Gastroesophageal sphincter (tissue), 4 donors: ENCODE measurements around the gene NOX3. TPM values are rescaled to one million over a fixed set of nuclear protein-coding genes. Genes with fewer than 3 reads are reported as not detected.

Experiments used
- ATAC-seq: fragments of 150-250 bp; one replicate; pipeline ENCODE4 v1.9.1; 2016; ENCODE audit warnings: mild to moderate bottlenecking, moderate library complexity
- H3K27ac ChIP-seq, 4 donors: fragments of 200-600 bp; sonication (generic) in 3 of 4; 1 replicate in 3 of 4; 2 replicates in 1 of 4; pipeline ENCODE4 v1.5.1; 2016 to 2019
- H3K27me3 ChIP-seq: fragments of 200-600 bp; sonication (generic); one replicate; pipeline ENCODE4 v1.5.1; 2019
- H3K36me3 ChIP-seq, 2 donors: fragments of 200-600 bp; sonication (generic); one replicate each; pipeline ENCODE4 v1.5.1; 2019; ENCODE audit warnings: control low read depth in 1 of 2
- H3K4me1 ChIP-seq, 3 donors: fragments of 200-600 bp; sonication (generic); 1 replicate in 2 of 3; 2 replicates in 1 of 3; pipeline ENCODE4 v1.5.1; 2016 to 2019; ENCODE audit warnings: control low read depth in 2 of 3
- H3K4me3 ChIP-seq, 2 donors: fragments of 200-600 bp; sonication (generic); one replicate each; pipeline ENCODE4 v1.5.1; 2019; ENCODE audit warnings: mild to moderate bottlenecking in 1 of 2, moderate library complexity in 1 of 2
- H3K9me3 ChIP-seq, 3 donors: fragments of 200-600 bp; sonication (generic); one replicate each; pipeline ENCODE4 v1.5.1; 2017 to 2019; ENCODE audit warnings: control low read depth in 2 of 3
- EP300 ChIP-seq: sonication (generic); formaldehyde crosslinking; IDR thresholded peaks from one replicate; pipeline ENCODE4 v1.6.1; 2017; ENCODE audit warnings: antibody characterized with exemption, mild to moderate bottlenecking
- POLR2A ChIP-seq, 2 donors: fragments of 450-650 bp; IDR thresholded peaks; one replicate each; pipeline ENCODE4 v1.6.1; 2017; ENCODE audit warnings: antibody characterized with exemption in 2 of 2, mild to moderate bottlenecking in 2 of 2, moderate library complexity in 1 of 2
- POLR2AphosphoS5 ChIP-seq: sonication (generic); formaldehyde crosslinking; IDR thresholded peaks from one replicate; pipeline ENCODE4 v1.6.1; 2017; ENCODE audit warnings: antibody characterized with exemption
- WGBS, 2 donors: methylation state at CpG; one replicate each; pipeline ENCODE4 v1.1.5; 2018; ENCODE audit warnings: low coverage in 1 of 2; 5-methylcytosine and 5-hydroxymethylcytosine counted together
- total RNA-seq, 4 donors: library from RNA; depleted of rRNA; stranded (reverse); fragments of >200 nt; gene quantifications; one replicate each; pipeline ENCODE4 v1.1.0, GENCODE V29; 2016
- TF ChIP-seq, protein P1 (sequence below), 4 experiments: fragments of 200-600 bp in 2 of 4; fragments of 450-650 bp in 2 of 4; sonication (generic) in 1 of 4; IDR thresholded peaks; one replicate each; pipeline ENCODE4 v1.5.1; 2017 to 2019; ENCODE audit warnings: antibody characterized with exemption in 4 of 4, mild to moderate bottlenecking in 2 of 4, moderate library complexity in 2 of 4

The NOX3 gene, protein sequence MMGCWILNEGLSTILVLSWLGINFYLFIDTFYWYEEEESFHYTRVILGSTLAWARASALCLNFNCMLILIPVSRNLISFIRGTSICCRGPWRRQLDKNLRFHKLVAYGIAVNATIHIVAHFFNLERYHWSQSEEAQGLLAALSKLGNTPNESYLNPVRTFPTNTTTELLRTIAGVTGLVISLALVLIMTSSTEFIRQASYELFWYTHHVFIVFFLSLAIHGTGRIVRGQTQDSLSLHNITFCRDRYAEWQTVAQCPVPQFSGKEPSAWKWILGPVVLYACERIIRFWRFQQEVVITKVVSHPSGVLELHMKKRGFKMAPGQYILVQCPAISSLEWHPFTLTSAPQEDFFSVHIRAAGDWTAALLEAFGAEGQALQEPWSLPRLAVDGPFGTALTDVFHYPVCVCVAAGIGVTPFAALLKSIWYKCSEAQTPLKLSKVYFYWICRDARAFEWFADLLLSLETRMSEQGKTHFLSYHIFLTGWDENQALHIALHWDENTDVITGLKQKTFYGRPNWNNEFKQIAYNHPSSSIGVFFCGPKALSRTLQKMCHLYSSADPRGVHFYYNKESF
- total RNA-seq: under 1 TPM in 1 of 4 donors, not detected in 3; 0.54 TPM

DNA sequence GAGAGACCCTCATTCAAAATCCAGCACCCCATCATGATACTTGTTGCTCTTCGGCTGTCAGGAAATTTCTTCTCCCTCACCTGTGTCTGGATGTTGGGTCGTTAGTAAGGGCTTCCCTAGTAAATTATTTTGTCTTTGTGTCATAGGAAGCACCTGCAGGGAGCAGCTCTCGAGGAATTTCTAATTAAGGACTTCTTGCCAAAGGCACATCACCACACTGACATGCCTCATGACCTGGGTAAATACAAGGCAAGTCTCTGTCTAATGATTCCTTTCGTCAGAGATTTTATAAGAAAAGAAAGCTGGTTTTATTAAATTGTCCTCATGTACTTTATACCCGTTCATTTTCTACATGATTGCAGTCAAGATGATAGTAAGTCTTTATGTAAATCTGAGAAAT is at the start of gene NOX3:
Gene NOX3 (minus strand): TSS at position 74 of the 400 bp plus-strand sequence. CDS start 39 bp downstream, at position 35.
- ATAC-seq: no peak
- 38 to 65% methylated on average over 2 to 5 of the region's 5 CpGs for WGBS, 2 donors
- no peaks in the 10 kb centered on the region for H3K4me1 ChIP-seq
- no peaks in the 10 kb centered on the region for H3K9me3 ChIP-seq
- no peaks in the 10 kb centered on the region for H3K27me3 ChIP-seq
- no peak within 1 kb of the TSS for H3K27ac ChIP-seq
- no peaks in the 10 kb centered on the region for H3K36me3 ChIP-seq
- no peak within 1 kb of the TSS for H3K4me3 ChIP-seq
- TF ChIP-seq, protein P1, sequence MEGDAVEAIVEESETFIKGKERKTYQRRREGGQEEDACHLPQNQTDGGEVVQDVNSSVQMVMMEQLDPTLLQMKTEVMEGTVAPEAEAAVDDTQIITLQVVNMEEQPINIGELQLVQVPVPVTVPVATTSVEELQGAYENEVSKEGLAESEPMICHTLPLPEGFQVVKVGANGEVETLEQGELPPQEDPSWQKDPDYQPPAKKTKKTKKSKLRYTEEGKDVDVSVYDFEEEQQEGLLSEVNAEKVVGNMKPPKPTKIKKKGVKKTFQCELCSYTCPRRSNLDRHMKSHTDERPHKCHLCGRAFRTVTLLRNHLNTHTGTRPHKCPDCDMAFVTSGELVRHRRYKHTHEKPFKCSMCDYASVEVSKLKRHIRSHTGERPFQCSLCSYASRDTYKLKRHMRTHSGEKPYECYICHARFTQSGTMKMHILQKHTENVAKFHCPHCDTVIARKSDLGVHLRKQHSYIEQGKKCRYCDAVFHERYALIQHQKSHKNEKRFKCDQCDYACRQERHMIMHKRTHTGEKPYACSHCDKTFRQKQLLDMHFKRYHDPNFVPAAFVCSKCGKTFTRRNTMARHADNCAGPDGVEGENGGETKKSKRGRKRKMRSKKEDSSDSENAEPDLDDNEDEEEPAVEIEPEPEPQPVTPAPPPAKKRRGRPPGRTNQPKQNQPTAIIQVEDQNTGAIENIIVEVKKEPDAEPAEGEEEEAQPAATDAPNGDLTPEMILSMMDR (IDR thresholded peaks at IDR 0.05): no peak
- TF ChIP-seq POLR2AphosphoS5: no peak
- TF ChIP-seq EP300: no peak
- TF ChIP-seq POLR2A (IDR thresholded peaks at IDR 0.05): no peak

DNA sequence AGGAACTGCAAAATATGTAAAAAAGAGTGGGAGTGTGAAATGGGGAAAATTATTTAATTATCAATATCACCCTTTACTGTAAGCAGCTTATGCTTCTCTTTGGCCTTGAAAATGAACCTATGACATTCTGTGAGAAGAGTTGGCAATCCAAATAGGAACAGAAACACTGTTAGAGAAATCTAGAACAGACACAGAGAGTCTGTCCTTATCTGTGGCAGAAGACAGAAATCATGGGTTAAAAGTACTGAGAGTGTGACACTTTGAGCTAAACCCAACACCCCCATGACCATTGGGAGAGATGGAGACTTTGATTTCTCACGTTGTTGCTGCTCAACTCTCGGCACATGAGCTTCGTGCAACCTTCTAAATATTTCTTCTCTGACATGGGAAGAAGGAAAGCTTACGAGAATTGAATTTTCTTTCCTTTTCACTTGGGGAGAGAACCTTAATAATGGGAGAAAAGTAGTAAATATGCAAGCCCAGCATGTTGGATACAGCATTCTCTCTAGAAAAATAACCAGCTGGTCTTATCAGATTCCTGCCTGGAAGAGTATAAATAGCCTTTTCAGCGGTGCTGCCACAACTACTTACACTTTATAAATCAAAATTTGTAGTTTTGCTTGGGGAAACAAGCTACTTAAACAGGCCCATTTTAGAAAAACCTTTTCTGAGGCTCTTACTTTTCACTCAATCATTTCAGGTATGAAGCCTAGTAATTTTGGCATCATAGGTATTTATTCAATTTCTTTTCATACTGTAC is 49.4 kb upstream of the NOX3 start:
- H3K4me3 ChIP-seq: no peak overlapping the region
- H3K27me3 ChIP-seq: no peaks in the 10 kb centered on the region
- no peak for TF ChIP-seq EP300
- H3K36me3 ChIP-seq: no peaks in the 10 kb centered on the region
- peak overlapping the region in 3 of 4 donors; percentile 29 to 38 (median 35) for H3K27ac ChIP-seq
- H3K4me1 ChIP-seq: peaks cover 0 to 16% (median 3%) of the 10 kb centered on the region in 3 donors
- 49 to 65% methylated on average over 5 of the region's 5 CpGs for WGBS, 2 donors
- ATAC-seq: no peak
- H3K9me3 ChIP-seq: peaks cover 0 to 6% (median 0%) of the 10 kb centered on the region in 3 donors

DNA sequence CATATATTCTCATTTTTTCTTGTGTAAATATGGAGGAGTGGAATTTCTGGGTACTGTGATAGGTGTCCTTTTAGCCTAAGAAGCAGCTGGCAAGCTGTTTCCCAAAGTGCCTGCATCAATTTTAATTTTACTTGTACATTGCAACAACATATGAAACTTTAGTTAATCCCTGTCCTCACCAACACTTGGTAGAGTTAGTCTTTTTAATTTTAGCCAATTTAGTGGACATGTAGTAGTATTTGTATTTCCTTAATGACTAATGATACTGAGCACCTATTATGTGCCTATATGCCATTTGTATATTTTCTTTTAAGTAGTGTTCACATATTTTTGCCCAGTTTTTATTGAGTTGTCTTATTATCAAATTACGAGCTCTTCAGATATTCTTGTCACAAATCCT is 46.8 kb upstream of the NOX3 start:
- H3K36me3 ChIP-seq: no peaks in the 10 kb centered on the region
- H3K4me3 ChIP-seq: no peak overlapping the region
- 91 to 100% methylated on average over 1 of the region's 1 CpG for WGBS, 2 donors
- peaks cover 0 to 16% (median 6%) of the 10 kb centered on the region in 3 donors for H3K4me1 ChIP-seq
- no peaks in the 10 kb centered on the region for H3K27me3 ChIP-seq
- H3K9me3 ChIP-seq: peaks cover 0 to 6% (median 0%) of the 10 kb centered on the region in 3 donors
- H3K27ac ChIP-seq: no peak overlapping the region
- no peak for TF ChIP-seq EP300
- no peak for TF ChIP-seq POLR2A (IDR thresholded peaks at IDR 0.05)
- ATAC-seq: no peak

DNA sequence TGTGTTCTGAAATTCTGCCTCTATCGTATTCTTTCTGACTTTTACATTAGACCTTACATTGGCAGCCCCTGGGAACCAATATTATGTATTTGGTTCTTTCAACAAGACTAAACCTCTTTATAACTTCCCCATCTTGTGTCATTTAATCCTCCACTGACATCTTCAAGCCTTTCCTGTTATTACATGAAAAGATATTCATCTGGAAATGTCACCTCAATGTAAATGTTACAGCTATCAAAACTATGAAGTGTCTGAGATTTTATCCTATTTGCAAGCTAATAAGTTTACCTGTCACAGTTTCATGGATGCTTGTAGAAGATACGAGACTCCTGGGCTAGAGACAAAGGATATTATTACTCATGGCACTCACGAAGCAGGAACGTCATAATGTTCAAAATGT is 43.9 kb upstream of the NOX3 start:
- H3K36me3 ChIP-seq: no peaks in the 10 kb centered on the region
- no peak overlapping the region for H3K27ac ChIP-seq
- H3K27me3 ChIP-seq: no peaks in the 10 kb centered on the region
- ATAC-seq: no peak
- TF ChIP-seq POLR2A (IDR thresholded peaks at IDR 0.05) (no peak), POLR2AphosphoS5 (no peak), EP300 (no peak)
- TF ChIP-seq, protein P1 (IDR thresholded peaks at IDR 0.05): no peak
- H3K4me3 ChIP-seq: no peak overlapping the region
- 89 to 100% methylated on average over 3 to 4 of the region's 4 CpGs for WGBS, 2 donors
- peaks cover 4 to 14% (median 10%) of the 10 kb centered on the region in 3 donors for H3K4me1 ChIP-seq
- H3K9me3 ChIP-seq: peaks cover 0 to 6% (median 0%) of the 10 kb centered on the region in 3 donors

DNA sequence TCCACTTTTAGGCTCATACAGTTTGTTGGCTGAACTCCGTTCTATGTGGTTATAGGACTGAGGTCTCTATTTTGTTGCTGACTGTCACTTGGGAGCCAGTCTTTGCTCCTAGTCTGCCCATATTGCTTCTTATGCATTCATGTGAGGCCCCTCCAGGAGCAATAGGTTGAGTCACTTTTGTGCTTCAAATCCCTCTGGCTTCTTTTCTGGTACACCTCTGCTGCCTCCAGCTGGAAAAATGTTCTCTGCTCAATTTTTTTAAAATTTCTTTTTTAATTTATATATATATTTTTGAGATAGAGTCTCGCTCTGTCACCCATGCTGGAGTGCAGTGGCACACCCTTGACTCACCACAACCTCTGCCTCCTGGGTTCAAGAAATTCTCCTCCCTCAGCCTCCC is 42.7 kb upstream of the NOX3 start:
- WGBS, 2 donors: 92 to 100% methylated on average over 1 to 2 of the region's 2 CpGs
- no peak for ATAC-seq
- Histone ChIP-seq H3K9me3 (peaks cover 0 to 6% (median 0%) of the 10 kb centered on the region in 3 donors), H3K36me3 (no peaks in the 10 kb centered on the region), H3K27me3 (no peaks in the 10 kb centered on the region), H3K4me3 (no peak overlapping the region), H3K4me1 (peaks cover 10 to 24% (median 11%) of the 10 kb centered on the region in 3 donors), H3K27ac (no peak overlapping the region)
- TF ChIP-seq, protein P1 (IDR thresholded peaks at IDR 0.05): no peak
- no peak for TF ChIP-seq POLR2A (IDR thresholded peaks at IDR 0.05)
- no peak for TF ChIP-seq POLR2AphosphoS5
- TF ChIP-seq EP300: no peak
